GM19372 (cell line): Measurements from ENCODE around the gene IFI16.

ENCODE experiments used
- ATAC-seq: cut with Tn5 transposase; IDR thresholded peaks from one replicate; pipeline ENCODE4 v1.9.1; 2021; ENCODE audit warnings: mild to moderate bottlenecking, low read depth, moderate library complexity; ENCODE audit not compliant: unreplicated experiment

Gene IFI16

GRCh38 chr1:159055181-159055641 lies 45.5 kb downstream of the IFI16 start:
- no peak for ATAC-seq

GRCh38 chr1:159056069-159056698 lies 46.5 kb downstream of the IFI16 start:
- no peak for ATAC-seq

GRCh38 chr1:159058751-159059150 lies 49.0 kb downstream of the IFI16 start:
- no peak for ATAC-seq

GRCh38 chr1:159065106-159065505 lies 55.4 kb downstream of the IFI16 start:
- ATAC-seq = no peak

GRCh38 chr1:159066108-159066507 lies 56.4 kb downstream of the IFI16 start:
- no peak for ATAC-seq

- ATAC-seq = peak; percentile 85
Observed at GRCh38 chr1:159067699-159068621, 58.3 kb downstream of the IFI16 start.

GRCh38 chr1:159068886-159069285 lies 59.2 kb downstream of the IFI16 start:
- no peak for ATAC-seq

- no peak for ATAC-seq
Observed at GRCh38 chr1:159071970-159072582, 62.4 kb downstream of the IFI16 start.

GRCh38 chr1:159076438-159077119 lies 66.9 kb downstream of the IFI16 start, which contains the start of gene AIM2:
Gene AIM2, minus strand, starts transcription at chr1:159076766. Its CDS starts 3,267 bp downstream, at chr1:159073499.
- peak; percentile 86 for ATAC-seq

GRCh38 chr1:159077120-159077961 lies 67.6 kb downstream of the IFI16 start:
- peak; percentile 59 for ATAC-seq

- no peak for ATAC-seq
Observed at GRCh38 chr1:159079525-159079924, 69.8 kb downstream of the IFI16 start.

GRCh38 chr1:159081626-159082025 lies 71.9 kb downstream of the IFI16 start:
- ATAC-seq = no peak

- no peak for ATAC-seq
Observed at GRCh38 chr1:159083013-159083412, 73.3 kb downstream of the IFI16 start.

GRCh38 chr1:159084152-159084551 lies 74.4 kb downstream of the IFI16 start:
- ATAC-seq = no peak

- ATAC-seq = no peak
Observed at GRCh38 chr1:159084867-159085266, 75.2 kb downstream of the IFI16 start.

GRCh38 chr1:159088050-159088449 lies 78.3 kb downstream of the IFI16 start:
- no peak for ATAC-seq

GRCh38 chr1:159088546-159089183 lies 79.0 kb downstream of the IFI16 start:
- ATAC-seq = no peak

GRCh38 chr1:159089184-159089791 lies 79.6 kb downstream of the IFI16 start:
- peak; percentile 67 for ATAC-seq
